IPS-20b (cell line): Measurements from ENCODE around the gene TRIM17.

ENCODE experiments used
- H3K27ac ChIP-seq: one replicate; pipeline ENCODE4 v1.5.1; 2013; ENCODE audit warnings: low read length
- H3K27me3 ChIP-seq: 2 replicates; pipeline ENCODE4 v1.6.1; 2013; ENCODE audit warnings: mild to moderate bottlenecking, low read length, inconsistent platforms; ENCODE audit not compliant: insufficient read depth
- H3K36me3 ChIP-seq: 2 replicates; pipeline ENCODE4 v1.6.1; 2013; ENCODE audit warnings: low read depth, mild to moderate bottlenecking, inconsistent platforms, low read length, moderate library complexity; ENCODE audit not compliant: insufficient read depth
- H3K4me1 ChIP-seq: 2 replicates; pipeline ENCODE4 v1.6.1; 2013; ENCODE audit warnings: mild to moderate bottlenecking, control low read depth, inconsistent platforms, low read length, moderate library complexity; ENCODE audit not compliant: insufficient read depth
- H3K4me3 ChIP-seq: 2 replicates; pipeline ENCODE4 v1.5.1; 2013; ENCODE audit warnings: mild to moderate bottlenecking, low read length, inconsistent platforms
- H3K9ac ChIP-seq: 2 replicates; pipeline ENCODE4 v1.6.1; 2013; ENCODE audit warnings: low read depth, mild to moderate bottlenecking, inconsistent platforms, low read length, moderate library complexity
- H3K9me3 ChIP-seq: 2 replicates; pipeline ENCODE4 v1.6.1; 2013; ENCODE audit warnings: mild to moderate bottlenecking, low read depth, low read length, inconsistent platforms; ENCODE audit not compliant: insufficient read depth

TRIM17 gene

GRCh38 chr1:228381356-228381755 is 35.3 kb downstream of the TRIM17 start:
- Histone ChIP-seq H3K4me3 (no peak overlapping the region), H3K36me3 (no peaks in the 10 kb centered on the region), H3K9me3 (no peaks in the 10 kb centered on the region), H3K4me1 (no peaks in the 10 kb centered on the region), H3K27ac (no peak overlapping the region), H3K27me3 (peaks cover 48% of the 10 kb centered on the region), H3K9ac (no peak overlapping the region)

GRCh38 chr1:228379666-228380065 is 37.0 kb downstream of the TRIM17 start:
- peaks cover 48% of the 10 kb centered on the region for H3K27me3 ChIP-seq
- no peak overlapping the region for H3K9ac ChIP-seq
- H3K4me1 ChIP-seq, result no peaks in the 10 kb centered on the region
- H3K36me3 ChIP-seq, result no peaks in the 10 kb centered on the region
- no peak overlapping the region for H3K27ac ChIP-seq
- H3K9me3 ChIP-seq, result no peaks in the 10 kb centered on the region
- H3K4me3 ChIP-seq, result peak overlapping the region; percentile 80; the same call in 1 of the 2 replicates

GRCh38 chr1:228378873-228379460 is 37.7 kb downstream of the TRIM17 start:
- Histone ChIP-seq H3K4me1 (no peaks in the 10 kb centered on the region), H3K4me3 (peak overlapping the region; percentile 80), H3K27me3 (peaks cover 46% of the 10 kb centered on the region), H3K9me3 (no peaks in the 10 kb centered on the region), H3K36me3 (no peaks in the 10 kb centered on the region), H3K27ac (no peak overlapping the region), H3K9ac (peak overlapping the region; percentile 76; the same call in 1 of the 2 replicates)

GRCh38 chr1:228378090-228378872 is 38.4 kb downstream of the TRIM17 start:
- Histone ChIP-seq H3K9me3 (no peaks in the 10 kb centered on the region), H3K36me3 (no peaks in the 10 kb centered on the region), H3K27ac (no peak overlapping the region), H3K9ac (peak overlapping the region; percentile 76), H3K27me3 (peaks cover 39% of the 10 kb centered on the region), H3K4me3 (peak overlapping the region; percentile 80), H3K4me1 (no peaks in the 10 kb centered on the region)

- H3K27me3 ChIP-seq, result peaks cover 33% of the 10 kb centered on the region
- H3K4me1 ChIP-seq, result no peaks in the 10 kb centered on the region
- no peaks in the 10 kb centered on the region for H3K9me3 ChIP-seq
- H3K4me3 ChIP-seq, result peak overlapping the region; percentile 66; the same call in 1 of the 2 replicates
- H3K36me3 ChIP-seq, result no peaks in the 10 kb centered on the region
- H3K27ac ChIP-seq, result no peak overlapping the region
- no peak overlapping the region for H3K9ac ChIP-seq
Observed at GRCh38 chr1:228377664-228378089, 39.0 kb downstream of the TRIM17 start.

- Histone ChIP-seq H3K9ac (no peak overlapping the region), H3K27ac (no peak overlapping the region), H3K27me3 (peaks cover 33% of the 10 kb centered on the region), H3K4me3 (0 out of 2 replicates have a peak overlapping the region, but pooled peaks have one; percentile 66), H3K4me1 (no peaks in the 10 kb centered on the region), H3K9me3 (no peaks in the 10 kb centered on the region), H3K36me3 (no peaks in the 10 kb centered on the region)
Observed at GRCh38 chr1:228376651-228377631, 39.7 kb downstream of the TRIM17 start.

- Histone ChIP-seq H3K27ac (no peak overlapping the region), H3K4me1 (no peaks in the 10 kb centered on the region), H3K9ac (no peak overlapping the region), H3K36me3 (no peaks in the 10 kb centered on the region), H3K4me3 (no peak overlapping the region), H3K27me3 (peaks cover 30% of the 10 kb centered on the region), H3K9me3 (no peaks in the 10 kb centered on the region)
Observed at GRCh38 chr1:228376262-228376628, 40.4 kb downstream of the TRIM17 start.

- Histone ChIP-seq H3K27me3 (peaks cover 25% of the 10 kb centered on the region), H3K27ac (no peak overlapping the region), H3K36me3 (no peaks in the 10 kb centered on the region), H3K9me3 (no peaks in the 10 kb centered on the region), H3K9ac (no peak overlapping the region), H3K4me3 (no peak overlapping the region), H3K4me1 (no peaks in the 10 kb centered on the region)
Observed at GRCh38 chr1:228375578-228376261, 40.9 kb downstream of the TRIM17 start.

- Histone ChIP-seq H3K9me3 (no peaks in the 10 kb centered on the region), H3K4me1 (no peaks in the 10 kb centered on the region), H3K27me3 (peaks cover 17% of the 10 kb centered on the region), H3K36me3 (no peaks in the 10 kb centered on the region), H3K9ac (no peak overlapping the region), H3K27ac (no peak overlapping the region), H3K4me3 (no peak overlapping the region)
Observed at GRCh38 chr1:228374711-228375577, 41.7 kb downstream of the TRIM17 start.

GRCh38 chr1:228373681-228374571 is 42.7 kb downstream of the TRIM17 start:
- H3K27me3 ChIP-seq, result peaks cover 7% of the 10 kb centered on the region
- H3K9ac ChIP-seq, result no peak overlapping the region
- H3K4me1 ChIP-seq, result no peaks in the 10 kb centered on the region

More at GRCh38 chr1:228373681-228374571, 42.7 kb downstream of the TRIM17 start:
- no peak overlapping the region for H3K4me3 ChIP-seq
- no peaks in the 10 kb centered on the region for H3K36me3 ChIP-seq
- H3K27ac ChIP-seq, result no peak overlapping the region
- H3K9me3 ChIP-seq, result no peaks in the 10 kb centered on the region
